ENCODE measurements around the gene DNAH14. TPM values are rescaled to one million over a fixed set of nuclear protein-coding genes. Genes with fewer than 3 reads are reported as not detected.

The DNAH14 gene
- total RNA-seq, 1 donor from 2014 or later = 21.6 TPM

GRCh38 chr1:225343618-225344017, 414.1 kb downstream of the DNAH14 start:
- peaks cover 8% of the 10 kb centered on the region for H3K4me1 Mint-ChIP-seq (ENCODE audit: unreplicated experiment)
- no peaks in the 10 kb centered on the region for H3K9me3 Mint-ChIP-seq (ENCODE audit: unreplicated experiment)
- peaks cover 1% of the 10 kb centered on the region for H3K27me3 Mint-ChIP-seq (ENCODE audit: unreplicated experiment)
- TF ChIP-seq, protein P1, sequence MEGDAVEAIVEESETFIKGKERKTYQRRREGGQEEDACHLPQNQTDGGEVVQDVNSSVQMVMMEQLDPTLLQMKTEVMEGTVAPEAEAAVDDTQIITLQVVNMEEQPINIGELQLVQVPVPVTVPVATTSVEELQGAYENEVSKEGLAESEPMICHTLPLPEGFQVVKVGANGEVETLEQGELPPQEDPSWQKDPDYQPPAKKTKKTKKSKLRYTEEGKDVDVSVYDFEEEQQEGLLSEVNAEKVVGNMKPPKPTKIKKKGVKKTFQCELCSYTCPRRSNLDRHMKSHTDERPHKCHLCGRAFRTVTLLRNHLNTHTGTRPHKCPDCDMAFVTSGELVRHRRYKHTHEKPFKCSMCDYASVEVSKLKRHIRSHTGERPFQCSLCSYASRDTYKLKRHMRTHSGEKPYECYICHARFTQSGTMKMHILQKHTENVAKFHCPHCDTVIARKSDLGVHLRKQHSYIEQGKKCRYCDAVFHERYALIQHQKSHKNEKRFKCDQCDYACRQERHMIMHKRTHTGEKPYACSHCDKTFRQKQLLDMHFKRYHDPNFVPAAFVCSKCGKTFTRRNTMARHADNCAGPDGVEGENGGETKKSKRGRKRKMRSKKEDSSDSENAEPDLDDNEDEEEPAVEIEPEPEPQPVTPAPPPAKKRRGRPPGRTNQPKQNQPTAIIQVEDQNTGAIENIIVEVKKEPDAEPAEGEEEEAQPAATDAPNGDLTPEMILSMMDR (IDR thresholded peaks at IDR 0.05; ENCODE audit: unreplicated experiment) = no peak
- no peak overlapping the region for H3K4me3 Mint-ChIP-seq (ENCODE audit: unreplicated experiment)
- H3K36me3 Mint-ChIP-seq (ENCODE audit: low read depth, unreplicated experiment) = no peaks in the 10 kb centered on the region
- H3K27ac Mint-ChIP-seq (ENCODE audit: unreplicated experiment) = no peak overlapping the region
- DNase-seq (ENCODE audit: low spot score) = no peak

GRCh38 chr1:225347123-225347683, 417.7 kb downstream of the DNAH14 start:
- peaks cover 10% of the 10 kb centered on the region for H3K4me1 Mint-ChIP-seq (ENCODE audit: unreplicated experiment)
- no peak overlapping the region for H3K27ac Mint-ChIP-seq (ENCODE audit: unreplicated experiment)
- H3K36me3 Mint-ChIP-seq (ENCODE audit: low read depth, unreplicated experiment) = no peaks in the 10 kb centered on the region
- TF ChIP-seq, protein P1 (IDR thresholded peaks at IDR 0.05; ENCODE audit: unreplicated experiment) = no peak
- DNase-seq (ENCODE audit: low spot score) = no peak
- H3K27me3 Mint-ChIP-seq (ENCODE audit: unreplicated experiment) = peaks cover 1% of the 10 kb centered on the region
- H3K9me3 Mint-ChIP-seq (ENCODE audit: unreplicated experiment) = no peaks in the 10 kb centered on the region
- H3K4me3 Mint-ChIP-seq (ENCODE audit: unreplicated experiment) = no peak overlapping the region

GRCh38 chr1:225348400-225348799, 418.9 kb downstream of the DNAH14 start:
- H3K27ac Mint-ChIP-seq (ENCODE audit: unreplicated experiment) = no peak overlapping the region
- TF ChIP-seq, protein P1 (IDR thresholded peaks at IDR 0.05; ENCODE audit: unreplicated experiment) = no peak
- H3K27me3 Mint-ChIP-seq (ENCODE audit: unreplicated experiment) = peaks cover 1% of the 10 kb centered on the region
- H3K4me1 Mint-ChIP-seq (ENCODE audit: unreplicated experiment) = peaks cover 11% of the 10 kb centered on the region
- H3K4me3 Mint-ChIP-seq (ENCODE audit: unreplicated experiment) = no peak overlapping the region
- H3K9me3 Mint-ChIP-seq (ENCODE audit: unreplicated experiment) = no peaks in the 10 kb centered on the region
- H3K36me3 Mint-ChIP-seq (ENCODE audit: low read depth, unreplicated experiment) = no peaks in the 10 kb centered on the region
- DNase-seq (ENCODE audit: low spot score) = no peak

DNA sequence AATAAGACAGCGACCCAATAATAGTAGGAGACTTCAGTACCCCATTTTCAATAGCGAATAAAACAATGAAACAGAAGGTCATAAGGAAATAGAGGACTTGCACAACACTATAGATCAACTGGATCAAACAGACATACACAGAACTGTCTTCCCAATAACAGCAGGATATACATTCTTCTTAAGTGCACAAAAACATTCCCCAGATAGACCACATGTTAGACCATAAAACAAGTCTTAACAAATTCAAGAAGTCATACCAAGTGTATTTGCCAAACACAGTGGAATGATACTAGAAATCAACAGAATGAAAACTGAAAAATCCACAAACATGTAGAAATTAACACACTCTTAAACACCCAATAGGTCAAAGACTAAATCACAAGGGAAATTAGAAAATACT, 420.4 kb downstream of the DNAH14 start:
- Mint-ChIP-seq H3K9me3 (ENCODE audit: unreplicated experiment) (no peaks in the 10 kb centered on the region), H3K27me3 (ENCODE audit: unreplicated experiment) (peaks cover 1% of the 10 kb centered on the region), H3K4me3 (ENCODE audit: unreplicated experiment) (no peak overlapping the region), H3K27ac (ENCODE audit: unreplicated experiment) (no peak overlapping the region), H3K36me3 (ENCODE audit: low read depth, unreplicated experiment) (no peaks in the 10 kb centered on the region), H3K4me1 (ENCODE audit: unreplicated experiment) (peaks cover 11% of the 10 kb centered on the region)
- TF ChIP-seq, protein P1 (IDR thresholded peaks at IDR 0.05; ENCODE audit: unreplicated experiment) = no peak
- DNase-seq (ENCODE audit: low spot score) = no peak

DNA sequence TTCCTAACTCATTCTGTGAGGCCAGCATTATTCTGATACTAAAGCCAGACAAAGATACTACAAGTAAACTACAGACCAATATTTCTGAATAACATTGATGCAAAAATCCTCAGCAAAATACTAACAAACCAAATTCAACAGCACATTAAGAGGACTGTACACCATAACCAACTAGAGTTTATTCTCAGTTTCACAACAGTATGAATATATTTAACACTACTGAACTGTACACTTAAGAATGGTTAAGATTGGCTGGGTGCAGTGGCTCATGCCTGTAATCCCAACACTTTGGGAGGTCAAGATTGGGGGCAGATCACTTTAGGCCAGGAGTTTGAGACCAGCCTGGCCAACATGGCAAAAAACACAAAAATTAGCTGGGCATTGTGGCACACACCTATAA, 421.4 kb downstream of the DNAH14 start:
- no peaks in the 10 kb centered on the region for H3K36me3 Mint-ChIP-seq (ENCODE audit: low read depth, unreplicated experiment)
- no peak overlapping the region for H3K27ac Mint-ChIP-seq (ENCODE audit: unreplicated experiment)
- no peaks in the 10 kb centered on the region for H3K9me3 Mint-ChIP-seq (ENCODE audit: unreplicated experiment)
- TF ChIP-seq, protein P1 (IDR thresholded peaks at IDR 0.05; ENCODE audit: unreplicated experiment) = no peak
- no peaks in the 10 kb centered on the region for H3K27me3 Mint-ChIP-seq (ENCODE audit: unreplicated experiment)
- H3K4me3 Mint-ChIP-seq (ENCODE audit: unreplicated experiment) = no peak overlapping the region
- peaks cover 11% of the 10 kb centered on the region for H3K4me1 Mint-ChIP-seq (ENCODE audit: unreplicated experiment)
- DNase-seq (ENCODE audit: low spot score) = no peak
